ENCODE data around the gene FOXO4.

The FOXO4 gene

GRCh38 chrX:71107245-71107644 lies 11.6 kb downstream of the FOXO4 start:
- peaks cover 2% of the 10 kb centered on the region for H3K9me3 Mint-ChIP-seq
- no peak for TF ChIP-seq CTCF (IDR thresholded peaks at IDR 0.05; ENCODE audit: unreplicated experiment in 3 of 3)
- H3K27me3 Mint-ChIP-seq (ENCODE audit: low read depth) = no peaks in the 10 kb centered on the region
- no peaks in the 10 kb centered on the region for H3K36me3 Mint-ChIP-seq (ENCODE audit: low read depth)
- H3K27ac Mint-ChIP-seq = peak overlapping the region in 2 of 3 experiments; percentile 34 to 66
- no peak overlapping the region for H3K4me3 Mint-ChIP-seq
- peaks cover 54% of the 10 kb centered on the region for H3K4me1 Mint-ChIP-seq

GRCh38 chrX:71107762-71108360 lies 12.2 kb downstream of the FOXO4 start:
- peaks cover 2% of the 10 kb centered on the region for H3K9me3 Mint-ChIP-seq

GRCh38 chrX:71109051-71109450 lies 13.4 kb downstream of the FOXO4 start:
- Mint-ChIP-seq H3K9me3 (peaks cover 5% of the 10 kb centered on the region), H3K4me1 (peaks cover 40% of the 10 kb centered on the region), H3K27ac (no peak overlapping the region), H3K36me3 (ENCODE audit: low read depth) (no peaks in the 10 kb centered on the region), H3K4me3 (no peak overlapping the region), H3K27me3 (ENCODE audit: low read depth) (no peaks in the 10 kb centered on the region)
- TF ChIP-seq CTCF (IDR thresholded peaks at IDR 0.05; ENCODE audit: unreplicated experiment in 3 of 3) = no peak

More at GRCh38 chrX:71107762-71108360, 12.2 kb downstream of the FOXO4 start:
- H3K36me3 Mint-ChIP-seq (ENCODE audit: low read depth) = no peaks in the 10 kb centered on the region
- no peak for TF ChIP-seq CTCF (IDR thresholded peaks at IDR 0.05; ENCODE audit: unreplicated experiment in 3 of 3)
- H3K27ac Mint-ChIP-seq = peak overlapping the region; percentile 34 to 66 (median 51)
- no peak overlapping the region for H3K4me3 Mint-ChIP-seq
- peaks cover 51% of the 10 kb centered on the region for H3K4me1 Mint-ChIP-seq
- H3K27me3 Mint-ChIP-seq (ENCODE audit: low read depth) = no peaks in the 10 kb centered on the region

- H3K4me3 Mint-ChIP-seq = peak within 1 kb of the TSS in 1 of 3 experiments; percentile 26
Observed at GRCh38 chrX:71111141-71111843, 15.6 kb downstream of the FOXO4 start, which contains the start of gene IL2RG. Gene IL2RG (minus strand): TSS chrX:71111577. CDS start chrX:71111539, 38 bp downstream.

GRCh38 chrX:71111921-71112431 lies 16.3 kb downstream of the FOXO4 start:
- H3K27me3 Mint-ChIP-seq (ENCODE audit: low read depth) = no peaks in the 10 kb centered on the region
- TF ChIP-seq CTCF (IDR thresholded peaks at IDR 0.05; ENCODE audit: unreplicated experiment in 3 of 3) = no peak
- no peaks in the 10 kb centered on the region for H3K36me3 Mint-ChIP-seq (ENCODE audit: low read depth)
- no peak overlapping the region for H3K27ac Mint-ChIP-seq
- peaks cover 28% of the 10 kb centered on the region for H3K4me1 Mint-ChIP-seq
- H3K4me3 Mint-ChIP-seq = no peak overlapping the region
- peaks cover 3% of the 10 kb centered on the region for H3K9me3 Mint-ChIP-seq

More at GRCh38 chrX:71111141-71111843, 15.6 kb downstream of the FOXO4 start, which contains the start of gene IL2RG:
- Mint-ChIP-seq H3K4me1 (peaks cover 31% of the 10 kb centered on the region), H3K27ac (no peak within 1 kb of the TSS), H3K9me3 (peaks cover 3% of the 10 kb centered on the region), H3K27me3 (ENCODE audit: low read depth) (no peaks in the 10 kb centered on the region), H3K36me3 (ENCODE audit: low read depth) (no peaks in the 10 kb centered on the region)
- TF ChIP-seq CTCF (IDR thresholded peaks at IDR 0.05; ENCODE audit: unreplicated experiment in 3 of 3) = no peak

Measured in nephron (organoid).